HEK293 (cell line): ENCODE measurements around the gene SLC35B1.

ENCODE experiments used
- IKZF3 ChIP-seq: fragments of 450-650 bp; IDR thresholded peaks from 2 replicates; pipeline ENCODE4 v1.5.0; 2018; ENCODE audit warnings: missing biosample characterization, mild to moderate bottlenecking, missing genetic modification characterization, moderate library complexity
- KLF16 ChIP-seq: fragments of 450-650 bp; formaldehyde crosslinking; IDR thresholded peaks from 2 replicates; pipeline ENCODE4 v1.5.1; 2017; ENCODE audit warnings: missing biosample characterization, missing genetic modification characterization
- MZF1 ChIP-seq: fragments of 450-650 bp; formaldehyde crosslinking; IDR thresholded peaks from 2 replicates; pipeline ENCODE4 v1.5.1; 2017; ENCODE audit warnings: missing biosample characterization, missing genetic modification characterization, borderline replicate concordance
- YY1 ChIP-seq: fragments of 450-650 bp; formaldehyde crosslinking; IDR thresholded peaks from 2 replicates; pipeline ENCODE4 v1.5.1; 2018; ENCODE audit warnings: missing biosample characterization, missing genetic modification characterization
- ZBTB17 ChIP-seq: fragments of 450-650 bp; formaldehyde crosslinking; IDR thresholded peaks from 2 replicates; pipeline ENCODE4 v1.5.1; 2016; ENCODE audit warnings: missing biosample characterization, missing genetic modification characterization
- ZNF112 ChIP-seq: fragments of 450-650 bp; formaldehyde crosslinking; IDR thresholded peaks from 2 replicates; pipeline ENCODE4 v1.5.0; 2017; ENCODE audit warnings: missing biosample characterization, missing genetic modification characterization
- ZNF157 ChIP-seq: fragments of 450-650 bp; formaldehyde crosslinking; IDR thresholded peaks from 2 replicates; pipeline ENCODE4 v1.5.1; 2016; ENCODE audit warnings: missing biosample characterization, missing genetic modification characterization
- ZNF274 ChIP-seq, 2 experiments: fragments of 200-500 bp in 1 of 2; fragments of 450-650 bp in 1 of 2; sonication (Bioruptor generic) in 1 of 2; formaldehyde crosslinking in 1 of 2; IDR thresholded peaks; 2 replicates each; pipeline versions ENCODE4 v1.5.1 to v1.6.1; 2014 to 2016; ENCODE audit warnings: borderline replicate concordance in 1 of 2, inconsistent platforms in 1 of 2, low read length in 1 of 2, missing biosample characterization in 1 of 2, missing genetic modification characterization in 1 of 2
- ZNF335 ChIP-seq: fragments of 450-650 bp; formaldehyde crosslinking; conservative IDR thresholded peaks from 2 replicates; pipeline ENCODE4 v1.5.1; 2016; ENCODE audit warnings: missing biosample characterization, missing genetic modification characterization
- ZNF423 ChIP-seq: fragments of 450-650 bp; formaldehyde crosslinking; IDR thresholded peaks from 2 replicates; pipeline ENCODE4 v1.5.1; 2016; ENCODE audit warnings: missing biosample characterization, missing genetic modification characterization
- ZNF660 ChIP-seq: fragments of 450-650 bp; IDR thresholded peaks from 2 replicates; pipeline ENCODE4 v1.5.1; 2018; ENCODE audit warnings: missing biosample characterization, mild to moderate bottlenecking, missing genetic modification characterization
- TF ChIP-seq, protein P1 (sequence below): fragments of 450-650 bp; formaldehyde crosslinking; IDR thresholded peaks from 2 replicates; pipeline ENCODE4 v1.5.1; 2016; ENCODE audit warnings: missing biosample characterization, missing genetic modification characterization
- TF ChIP-seq, protein P2 (sequence below): fragments of 450-650 bp; formaldehyde crosslinking; IDR thresholded peaks from 2 replicates; pipeline ENCODE4 v1.5.1; 2016; ENCODE audit warnings: missing biosample characterization, missing genetic modification characterization
- TF ChIP-seq, protein P3 (sequence below): fragments of 450-650 bp; formaldehyde crosslinking; IDR thresholded peaks from 2 replicates; pipeline ENCODE4 v1.5.1; 2017; ENCODE audit warnings: missing biosample characterization, missing genetic modification characterization

DNA sequence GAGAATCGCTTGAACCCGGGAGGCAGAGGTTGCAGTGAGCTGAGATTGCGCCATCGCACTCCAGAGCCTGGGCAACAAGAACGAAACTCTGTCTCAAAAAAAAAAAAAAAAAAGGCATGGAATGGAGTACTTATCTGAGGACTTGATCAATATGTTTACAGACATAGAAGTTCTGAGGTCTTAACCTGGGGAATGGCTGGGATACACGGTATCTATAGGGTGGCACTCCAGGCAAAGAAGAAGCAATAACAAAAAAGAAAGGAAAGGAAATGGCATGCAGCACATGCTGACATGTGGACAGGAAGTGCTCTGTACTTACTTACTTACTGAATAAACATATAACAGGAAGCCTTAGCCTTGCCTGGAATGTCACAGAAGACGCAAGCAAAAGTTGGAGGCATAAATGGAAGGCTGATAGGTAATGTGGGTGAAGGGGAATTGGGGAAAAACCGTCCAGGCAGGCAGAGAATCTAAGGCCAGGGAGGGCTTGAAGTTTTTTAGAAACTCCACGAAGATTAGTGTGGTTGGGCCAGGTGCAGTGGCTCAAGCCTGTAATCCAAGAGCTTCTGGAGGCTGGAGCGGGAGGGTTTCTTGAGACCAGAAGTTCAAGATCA is 19.8 kb downstream of the SLC35B1 start:
- TF ChIP-seq, protein P1, sequence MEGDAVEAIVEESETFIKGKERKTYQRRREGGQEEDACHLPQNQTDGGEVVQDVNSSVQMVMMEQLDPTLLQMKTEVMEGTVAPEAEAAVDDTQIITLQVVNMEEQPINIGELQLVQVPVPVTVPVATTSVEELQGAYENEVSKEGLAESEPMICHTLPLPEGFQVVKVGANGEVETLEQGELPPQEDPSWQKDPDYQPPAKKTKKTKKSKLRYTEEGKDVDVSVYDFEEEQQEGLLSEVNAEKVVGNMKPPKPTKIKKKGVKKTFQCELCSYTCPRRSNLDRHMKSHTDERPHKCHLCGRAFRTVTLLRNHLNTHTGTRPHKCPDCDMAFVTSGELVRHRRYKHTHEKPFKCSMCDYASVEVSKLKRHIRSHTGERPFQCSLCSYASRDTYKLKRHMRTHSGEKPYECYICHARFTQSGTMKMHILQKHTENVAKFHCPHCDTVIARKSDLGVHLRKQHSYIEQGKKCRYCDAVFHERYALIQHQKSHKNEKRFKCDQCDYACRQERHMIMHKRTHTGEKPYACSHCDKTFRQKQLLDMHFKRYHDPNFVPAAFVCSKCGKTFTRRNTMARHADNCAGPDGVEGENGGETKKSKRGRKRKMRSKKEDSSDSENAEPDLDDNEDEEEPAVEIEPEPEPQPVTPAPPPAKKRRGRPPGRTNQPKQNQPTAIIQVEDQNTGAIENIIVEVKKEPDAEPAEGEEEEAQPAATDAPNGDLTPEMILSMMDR (tag by site-specific recombination): no peak
- TF ChIP-seq KLF16 (tag by site-specific recombination): no peak
- TF ChIP-seq ZNF157: no peak
- TF ChIP-seq ZNF274 (IDR thresholded peaks at IDR 0.05; ENCODE audit: low read length): no peak
- no peak for TF ChIP-seq ZNF274 (tag by site-specific recombination; IDR thresholded peaks at IDR 0.05; ENCODE audit: borderline replicate concordance)
- TF ChIP-seq, protein P2, sequence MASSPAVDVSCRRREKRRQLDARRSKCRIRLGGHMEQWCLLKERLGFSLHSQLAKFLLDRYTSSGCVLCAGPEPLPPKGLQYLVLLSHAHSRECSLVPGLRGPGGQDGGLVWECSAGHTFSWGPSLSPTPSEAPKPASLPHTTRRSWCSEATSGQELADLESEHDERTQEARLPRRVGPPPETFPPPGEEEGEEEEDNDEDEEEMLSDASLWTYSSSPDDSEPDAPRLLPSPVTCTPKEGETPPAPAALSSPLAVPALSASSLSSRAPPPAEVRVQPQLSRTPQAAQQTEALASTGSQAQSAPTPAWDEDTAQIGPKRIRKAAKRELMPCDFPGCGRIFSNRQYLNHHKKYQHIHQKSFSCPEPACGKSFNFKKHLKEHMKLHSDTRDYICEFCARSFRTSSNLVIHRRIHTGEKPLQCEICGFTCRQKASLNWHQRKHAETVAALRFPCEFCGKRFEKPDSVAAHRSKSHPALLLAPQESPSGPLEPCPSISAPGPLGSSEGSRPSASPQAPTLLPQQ (tag by site-specific recombination): no peak
- no peak for TF ChIP-seq YY1
- no peak for TF ChIP-seq MZF1 (tag by site-specific recombination)
- no peak for TF ChIP-seq ZNF112
- TF ChIP-seq ZNF660 (tag by site-specific recombination): no peak
- TF ChIP-seq ZNF423 (tag by site-specific recombination): no peak
- TF ChIP-seq ZNF335 (tag by site-specific recombination): no peak
- no peak for TF ChIP-seq ZBTB17 (tag by site-specific recombination)
- TF ChIP-seq IKZF3 (tag by site-specific recombination): no peak
- TF ChIP-seq, protein P3, sequence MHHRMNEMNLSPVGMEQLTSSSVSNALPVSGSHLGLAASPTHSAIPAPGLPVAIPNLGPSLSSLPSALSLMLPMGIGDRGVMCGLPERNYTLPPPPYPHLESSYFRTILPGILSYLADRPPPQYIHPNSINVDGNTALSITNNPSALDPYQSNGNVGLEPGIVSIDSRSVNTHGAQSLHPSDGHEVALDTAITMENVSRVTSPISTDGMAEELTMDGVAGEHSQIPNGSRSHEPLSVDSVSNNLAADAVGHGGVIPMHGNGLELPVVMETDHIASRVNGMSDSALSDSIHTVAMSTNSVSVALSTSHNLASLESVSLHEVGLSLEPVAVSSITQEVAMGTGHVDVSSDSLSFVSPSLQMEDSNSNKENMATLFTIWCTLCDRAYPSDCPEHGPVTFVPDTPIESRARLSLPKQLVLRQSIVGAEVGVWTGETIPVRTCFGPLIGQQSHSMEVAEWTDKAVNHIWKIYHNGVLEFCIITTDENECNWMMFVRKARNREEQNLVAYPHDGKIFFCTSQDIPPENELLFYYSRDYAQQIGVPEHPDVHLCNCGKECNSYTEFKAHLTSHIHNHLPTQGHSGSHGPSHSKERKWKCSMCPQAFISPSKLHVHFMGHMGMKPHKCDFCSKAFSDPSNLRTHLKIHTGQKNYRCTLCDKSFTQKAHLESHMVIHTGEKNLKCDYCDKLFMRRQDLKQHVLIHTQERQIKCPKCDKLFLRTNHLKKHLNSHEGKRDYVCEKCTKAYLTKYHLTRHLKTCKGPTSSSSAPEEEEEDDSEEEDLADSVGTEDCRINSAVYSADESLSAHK: no peak
